ENCODE measurements around the gene SEPTIN5. TPM values are rescaled to one million over a fixed set of nuclear protein-coding genes. Genes with fewer than 3 reads are reported as not detected.
A peak's percentile ranks its signal among the peaks of the same experiment; 100 is the strongest.

The SEPTIN5 gene
- total and polyA plus RNA-seq, 9 of the 15 experiments (the other 6 are each of a cell fraction or from before 2014, with no cell fraction given) = 0.03 to 195 (median 119) TPM

DNA sequence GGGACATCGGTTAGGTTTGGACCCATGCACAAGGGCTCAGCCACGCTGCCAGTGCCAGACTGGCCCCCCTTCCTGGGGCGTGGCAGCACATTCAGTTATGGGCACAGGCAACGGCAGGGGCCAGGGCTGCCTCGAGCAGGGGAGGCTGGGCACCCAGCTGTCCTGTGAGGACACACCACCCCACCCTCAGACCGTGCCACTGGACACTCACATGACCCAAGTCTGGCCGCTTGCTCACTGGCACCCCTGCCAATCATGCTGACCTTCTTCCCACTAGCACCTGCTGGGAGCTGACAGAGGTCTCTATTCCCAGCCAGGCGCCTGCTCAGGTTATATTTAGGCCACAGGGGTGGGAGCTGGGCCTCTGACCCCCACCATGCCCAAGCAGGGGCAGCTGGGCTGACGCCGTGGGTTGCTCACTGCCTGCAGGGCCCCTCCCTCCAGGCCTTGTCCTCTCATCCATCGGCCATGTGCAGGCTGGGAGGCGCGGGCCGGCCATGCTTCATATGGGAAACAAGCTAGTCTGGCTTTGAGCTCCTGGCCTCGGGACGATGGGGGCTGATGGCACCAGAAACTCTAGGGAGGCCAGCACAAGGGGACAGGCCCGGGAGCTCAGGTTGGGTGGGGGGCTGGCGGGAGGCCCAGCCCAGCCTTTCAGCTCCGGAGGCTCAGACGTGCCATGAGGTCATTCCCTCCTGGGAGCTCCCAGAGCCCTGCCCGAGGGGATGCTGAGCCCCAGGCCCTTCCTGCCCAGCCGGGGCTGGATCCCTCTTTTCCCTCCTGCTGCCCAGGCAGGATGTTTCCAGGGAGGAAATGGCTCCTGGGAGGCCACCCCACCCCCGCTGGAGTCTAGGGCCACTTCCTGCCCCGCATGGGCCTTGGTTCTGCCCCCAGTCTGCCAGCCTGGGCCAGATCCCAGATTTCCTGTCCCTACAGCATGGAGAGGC, 31.1 kb downstream of the SEPTIN5 start (continued):
- TF ChIP-seq PURB (CRISPR knock-in tag; IDR thresholded peaks at IDR 0.05; ENCODE audit: low read depth) = no peak
- peak; percentile 62; the same call in 1 of the 2 replicates for TF ChIP-seq PKNOX1 (IDR thresholded peaks at IDR 0.05)
- no peak for TF ChIP-seq FOS (IDR thresholded peaks at IDR 0.05; ENCODE audit: extremely low read depth, insufficient read length)
- peak; percentile 24; the same call in 1 of the 2 replicates for TF ChIP-seq ETS1 (conservative IDR thresholded peaks at IDR 0.05; ENCODE audit: control insufficient read depth, low read depth, low read length)
- no peak for TF ChIP-seq MECOM (CRISPR knock-in tag; IDR thresholded peaks at IDR 0.05)
- TF ChIP-seq, protein P1, sequence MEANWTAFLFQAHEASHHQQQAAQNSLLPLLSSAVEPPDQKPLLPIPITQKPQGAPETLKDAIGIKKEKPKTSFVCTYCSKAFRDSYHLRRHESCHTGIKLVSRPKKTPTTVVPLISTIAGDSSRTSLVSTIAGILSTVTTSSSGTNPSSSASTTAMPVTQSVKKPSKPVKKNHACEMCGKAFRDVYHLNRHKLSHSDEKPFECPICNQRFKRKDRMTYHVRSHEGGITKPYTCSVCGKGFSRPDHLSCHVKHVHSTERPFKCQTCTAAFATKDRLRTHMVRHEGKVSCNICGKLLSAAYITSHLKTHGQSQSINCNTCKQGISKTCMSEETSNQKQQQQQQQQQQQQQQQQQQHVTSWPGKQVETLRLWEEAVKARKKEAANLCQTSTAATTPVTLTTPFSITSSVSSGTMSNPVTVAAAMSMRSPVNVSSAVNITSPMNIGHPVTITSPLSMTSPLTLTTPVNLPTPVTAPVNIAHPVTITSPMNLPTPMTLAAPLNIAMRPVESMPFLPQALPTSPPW (CRISPR knock-in tag; IDR thresholded peaks at IDR 0.05) = peak; percentile 48; the same call in 1 of the 2 replicates
- 0 out of 2 replicates have a peak, but pooled peaks have one; percentile 25 for TF ChIP-seq RBM14 (IDR thresholded peaks at IDR 0.05; ENCODE audit: borderline replicate concordance, insufficient read depth, low read depth, low read length)
- TF ChIP-seq, protein P2, sequence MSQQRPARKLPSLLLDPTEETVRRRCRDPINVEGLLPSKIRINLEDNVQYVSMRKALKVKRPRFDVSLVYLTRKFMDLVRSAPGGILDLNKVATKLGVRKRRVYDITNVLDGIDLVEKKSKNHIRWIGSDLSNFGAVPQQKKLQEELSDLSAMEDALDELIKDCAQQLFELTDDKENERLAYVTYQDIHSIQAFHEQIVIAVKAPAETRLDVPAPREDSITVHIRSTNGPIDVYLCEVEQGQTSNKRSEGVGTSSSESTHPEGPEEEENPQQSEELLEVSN (IDR thresholded peaks at IDR 0.05; ENCODE audit: borderline replicate concordance in 1 of 2, extremely low read depth in 1 of 2, insufficient read depth in 1 of 2, insufficient read length in 1 of 2, low read depth in 1 of 2, low read length in 1 of 2, poor library complexity in 1 of 2, severe bottlenecking in 1 of 2) = peak in 1 of 2 experiments; percentile 50
- TF ChIP-seq SIN3A (IDR thresholded peaks at IDR 0.05; ENCODE audit: borderline replicate concordance in 2 of 2, control insufficient read depth in 1 of 2, low read depth in 2 of 2, low read length in 2 of 2) = no peak
- TF ChIP-seq NRF1 (conservative IDR thresholded peaks at IDR 0.05 in 1 of 2, IDR thresholded peaks at IDR 0.05 in 1 of 2) = peak in 1 of 2 experiments; percentile 38; a peak in 1 of 4 replicates
- TF ChIP-seq ZNF507 (tag; conservative IDR thresholded peaks at IDR 0.05) = no peak
- TF ChIP-seq HMGN3 (IDR thresholded peaks at IDR 0.05; ENCODE audit: borderline replicate concordance, extremely low read depth, insufficient read length, low read depth, low read length) = peak; percentile 13
- no peak for TF ChIP-seq JUN (IDR thresholded peaks at IDR 0.05; ENCODE audit: borderline replicate concordance, low read depth, low read length)
- TF ChIP-seq JUN (CRISPR knock-in tag; IDR thresholded peaks at IDR 0.05; ENCODE audit: borderline replicate concordance) = no peak
- 0 out of 2 replicates have a peak, but pooled peaks have one; percentile 19 for TF ChIP-seq PHB (CRISPR knock-in tag; IDR thresholded peaks at IDR 0.05)
- TF ChIP-seq CC2D1A (IDR thresholded peaks at IDR 0.05) = no peak
- TF ChIP-seq RBFOX2 (IDR thresholded peaks at IDR 0.05; ENCODE audit: low read depth, low read length) = peak; percentile 14; the same call in 1 of the 2 replicates
